Measurements from ENCODE around the gene ARL4C.
A peak's percentile ranks its signal among the peaks of the same experiment; 100 is the strongest.

The ARL4C gene

GRCh38 chr2:234491281-234491680, 5.6 kb downstream of the ARL4C start:
- H3K36me3 ChIP-seq (ENCODE audit: control insufficient read depth in 5 of 5, insufficient read depth in 5 of 5, low read length in 5 of 5): no peaks in the 10 kb centered on the region
- peak overlapping the region in 1 of 5 donors; percentile 28 for H3K9ac ChIP-seq (ENCODE audit: low read length in 5 of 5)
- no peak overlapping the region for H3K4me3 ChIP-seq (ENCODE audit: low read depth in 1 of 5, low read length in 5 of 5)
- peaks cover 0 to 5% (median 0%) of the 10 kb centered on the region in 5 donors for H3K9me3 ChIP-seq (ENCODE audit: control insufficient read depth in 5 of 5, low read length in 5 of 5)
- H3K27ac ChIP-seq (ENCODE audit: low read depth, low read length): no peak overlapping the region
- H3K4me1 ChIP-seq (ENCODE audit: control insufficient read depth in 5 of 5, insufficient read depth in 5 of 5, low read length in 5 of 5): peaks cover 5 to 13% (median 12%) of the 10 kb centered on the region in 5 donors
- H3K27me3 ChIP-seq (ENCODE audit: control insufficient read depth in 5 of 5, insufficient read depth in 4 of 5, low read length in 5 of 5): peaks cover 4 to 27% (median 19%) of the 10 kb centered on the region in 5 donors

- H3K4me1 ChIP-seq (ENCODE audit: control insufficient read depth in 5 of 5, insufficient read depth in 5 of 5, low read length in 5 of 5): peaks cover 0 to 5% (median 4%) of the 10 kb centered on the region in 5 donors
- H3K4me3 ChIP-seq (ENCODE audit: low read depth in 1 of 5, low read length in 5 of 5): no peak overlapping the region
- peaks cover 5 to 27% (median 18%) of the 10 kb centered on the region in 5 donors for H3K27me3 ChIP-seq (ENCODE audit: control insufficient read depth in 5 of 5, insufficient read depth in 4 of 5, low read length in 5 of 5)
- peaks cover 0 to 5% (median 0%) of the 10 kb centered on the region in 5 donors for H3K9me3 ChIP-seq (ENCODE audit: control insufficient read depth in 5 of 5, low read length in 5 of 5)
- no peak overlapping the region for H3K27ac ChIP-seq (ENCODE audit: low read depth, low read length)
- H3K9ac ChIP-seq (ENCODE audit: low read length in 5 of 5): no peak overlapping the region
- H3K36me3 ChIP-seq (ENCODE audit: control insufficient read depth in 5 of 5, insufficient read depth in 5 of 5, low read length in 5 of 5): no peaks in the 10 kb centered on the region
These were observed 6.4 kb downstream of the ARL4C start for GRCh38 chr2:234490271-234491091.

- H3K36me3 ChIP-seq (ENCODE audit: control insufficient read depth in 5 of 5, insufficient read depth in 5 of 5, low read length in 5 of 5): no peaks in the 10 kb centered on the region
These were observed 7.9 kb downstream of the ARL4C start for GRCh38 chr2:234488913-234489451.

GRCh38 chr2:234488486-234488885, 8.4 kb downstream of the ARL4C start:
- H3K9me3 ChIP-seq (ENCODE audit: control insufficient read depth in 5 of 5, low read length in 5 of 5): peaks cover 0 to 5% (median 0%) of the 10 kb centered on the region in 5 donors
- no peak overlapping the region for H3K4me3 ChIP-seq (ENCODE audit: low read depth in 1 of 5, low read length in 5 of 5)
- no peaks in the 10 kb centered on the region for H3K36me3 ChIP-seq (ENCODE audit: control insufficient read depth in 5 of 5, insufficient read depth in 5 of 5, low read length in 5 of 5)
- no peak overlapping the region for H3K27ac ChIP-seq (ENCODE audit: low read depth, low read length)
- peaks cover 5 to 15% (median 10%) of the 10 kb centered on the region in 5 donors for H3K27me3 ChIP-seq (ENCODE audit: control insufficient read depth in 5 of 5, insufficient read depth in 4 of 5, low read length in 5 of 5)
- no peak overlapping the region for H3K9ac ChIP-seq (ENCODE audit: low read length in 5 of 5)
- H3K4me1 ChIP-seq (ENCODE audit: control insufficient read depth in 5 of 5, insufficient read depth in 5 of 5, low read length in 5 of 5): peaks cover 0 to under 1% (median 0%) of the 10 kb centered on the region in 5 donors

More at GRCh38 chr2:234488913-234489451, 7.9 kb downstream of the ARL4C start:
- Histone ChIP-seq H3K9me3 (ENCODE audit: control insufficient read depth in 5 of 5, low read length in 5 of 5) (peaks cover 0 to 5% (median 0%) of the 10 kb centered on the region in 5 donors), H3K27ac (ENCODE audit: low read depth, low read length) (no peak overlapping the region), H3K9ac (ENCODE audit: low read length in 5 of 5) (no peak overlapping the region), H3K4me1 (ENCODE audit: control insufficient read depth in 5 of 5, insufficient read depth in 5 of 5, low read length in 5 of 5) (no peaks in the 10 kb centered on the region), H3K27me3 (ENCODE audit: control insufficient read depth in 5 of 5, insufficient read depth in 4 of 5, low read length in 5 of 5) (peaks cover 5 to 18% (median 10%) of the 10 kb centered on the region in 5 donors), H3K4me3 (ENCODE audit: low read depth in 1 of 5, low read length in 5 of 5) (no peak overlapping the region)

GRCh38 chr2:234487356-234487755, 9.5 kb downstream of the ARL4C start:
- peaks cover 0 to 2% (median 0%) of the 10 kb centered on the region in 5 donors for H3K4me1 ChIP-seq (ENCODE audit: control insufficient read depth in 5 of 5, insufficient read depth in 5 of 5, low read length in 5 of 5)
- peaks cover 5 to 7% (median 7%) of the 10 kb centered on the region in 5 donors for H3K27me3 ChIP-seq (ENCODE audit: control insufficient read depth in 5 of 5, insufficient read depth in 4 of 5, low read length in 5 of 5)
- H3K9ac ChIP-seq (ENCODE audit: low read length in 5 of 5): no peak overlapping the region
- H3K9me3 ChIP-seq (ENCODE audit: control insufficient read depth in 5 of 5, low read length in 5 of 5): peaks cover 0 to 5% (median 0%) of the 10 kb centered on the region in 5 donors
- no peak overlapping the region for H3K27ac ChIP-seq (ENCODE audit: low read depth, low read length)
- H3K4me3 ChIP-seq (ENCODE audit: low read depth in 1 of 5, low read length in 5 of 5): no peak overlapping the region
- no peaks in the 10 kb centered on the region for H3K36me3 ChIP-seq (ENCODE audit: control insufficient read depth in 5 of 5, insufficient read depth in 5 of 5, low read length in 5 of 5)

- peaks cover 0 to 6% (median 2%) of the 10 kb centered on the region in 5 donors for H3K27me3 ChIP-seq (ENCODE audit: control insufficient read depth in 5 of 5, insufficient read depth in 4 of 5, low read length in 5 of 5)
- peaks cover 0 to 5% (median 0%) of the 10 kb centered on the region in 5 donors for H3K9me3 ChIP-seq (ENCODE audit: control insufficient read depth in 5 of 5, low read length in 5 of 5)
- H3K4me1 ChIP-seq (ENCODE audit: control insufficient read depth in 5 of 5, insufficient read depth in 5 of 5, low read length in 5 of 5): peaks cover 0 to 2% (median 0%) of the 10 kb centered on the region in 5 donors
- no peak overlapping the region for H3K9ac ChIP-seq (ENCODE audit: low read length in 5 of 5)
- no peaks in the 10 kb centered on the region for H3K36me3 ChIP-seq (ENCODE audit: control insufficient read depth in 5 of 5, insufficient read depth in 5 of 5, low read length in 5 of 5)
- no peak overlapping the region for H3K4me3 ChIP-seq (ENCODE audit: low read depth in 1 of 5, low read length in 5 of 5)
- no peak overlapping the region for H3K27ac ChIP-seq (ENCODE audit: low read depth, low read length)
These were observed 13.2 kb downstream of the ARL4C start for GRCh38 chr2:234483568-234484251.

- Histone ChIP-seq H3K4me1 (ENCODE audit: control insufficient read depth in 5 of 5, insufficient read depth in 5 of 5, low read length in 5 of 5) (peaks cover 0 to 2% (median 0%) of the 10 kb centered on the region in 5 donors), H3K27ac (ENCODE audit: low read depth, low read length) (no peak overlapping the region), H3K4me3 (ENCODE audit: low read depth in 1 of 5, low read length in 5 of 5) (no peak overlapping the region), H3K9ac (ENCODE audit: low read length in 5 of 5) (no peak overlapping the region), H3K9me3 (ENCODE audit: control insufficient read depth in 5 of 5, low read length in 5 of 5) (no peaks in the 10 kb centered on the region), H3K36me3 (ENCODE audit: control insufficient read depth in 5 of 5, insufficient read depth in 5 of 5, low read length in 5 of 5) (no peaks in the 10 kb centered on the region), H3K27me3 (ENCODE audit: control insufficient read depth in 5 of 5, insufficient read depth in 4 of 5, low read length in 5 of 5) (peaks cover 0 to 6% (median 2%) of the 10 kb centered on the region in 5 donors)
These were observed 15.6 kb downstream of the ARL4C start for GRCh38 chr2:234481301-234481700.

GRCh38 chr2:234480337-234480736, 16.5 kb downstream of the ARL4C start:
- H3K36me3 ChIP-seq (ENCODE audit: control insufficient read depth in 5 of 5, insufficient read depth in 5 of 5, low read length in 5 of 5): no peaks in the 10 kb centered on the region
- peaks cover 0 to 4% (median 0%) of the 10 kb centered on the region in 5 donors for H3K27me3 ChIP-seq (ENCODE audit: control insufficient read depth in 5 of 5, insufficient read depth in 4 of 5, low read length in 5 of 5)
- H3K27ac ChIP-seq (ENCODE audit: low read depth, low read length): no peak overlapping the region
- peaks cover 0 to 2% (median 0%) of the 10 kb centered on the region in 5 donors for H3K4me1 ChIP-seq (ENCODE audit: control insufficient read depth in 5 of 5, insufficient read depth in 5 of 5, low read length in 5 of 5)
- no peaks in the 10 kb centered on the region for H3K9me3 ChIP-seq (ENCODE audit: control insufficient read depth in 5 of 5, low read length in 5 of 5)
- H3K9ac ChIP-seq (ENCODE audit: low read length in 5 of 5): no peak overlapping the region
- H3K4me3 ChIP-seq (ENCODE audit: low read depth in 1 of 5, low read length in 5 of 5): no peak overlapping the region

- Histone ChIP-seq H3K9me3 (ENCODE audit: control insufficient read depth in 5 of 5, low read length in 5 of 5) (no peaks in the 10 kb centered on the region), H3K27me3 (ENCODE audit: control insufficient read depth in 5 of 5, insufficient read depth in 4 of 5, low read length in 5 of 5) (peaks cover 0 to 2% (median 0%) of the 10 kb centered on the region in 5 donors), H3K4me3 (ENCODE audit: low read depth in 1 of 5, low read length in 5 of 5) (no peak overlapping the region), H3K4me1 (ENCODE audit: control insufficient read depth in 5 of 5, insufficient read depth in 5 of 5, low read length in 5 of 5) (peaks cover 0 to 2% (median 0%) of the 10 kb centered on the region in 5 donors), H3K9ac (ENCODE audit: low read length in 5 of 5) (no peak overlapping the region), H3K36me3 (ENCODE audit: control insufficient read depth in 5 of 5, insufficient read depth in 5 of 5, low read length in 5 of 5) (no peaks in the 10 kb centered on the region), H3K27ac (ENCODE audit: low read depth, low read length) (no peak overlapping the region)
These were observed 17.4 kb downstream of the ARL4C start for GRCh38 chr2:234479465-234479864.

All from subcutaneous abdominal adipose tissue (tissue), 5 donors.